ENCODE data around the gene RPL36A. TPM values are rescaled to one million over a fixed set of nuclear protein-coding genes. Genes with fewer than 3 reads are reported as not detected.

RPL36A gene
- total RNA-seq, 2 experiments from 2014 or later, result 220 to 270 TPM

GRCh38 chrX:101369687-101370086 is 21.1 kb upstream of the RPL36A start:
- no peak overlapping the region for H3K27ac Mint-ChIP-seq
- no peaks in the 10 kb centered on the region for H3K36me3 Mint-ChIP-seq (ENCODE audit: low read depth)
- H3K9me3 Mint-ChIP-seq (ENCODE audit: insufficient read depth), result no peaks in the 10 kb centered on the region
- ATAC-seq (no peak), DNase-seq (no peak)
- no peak overlapping the region for H3K4me3 Mint-ChIP-seq
- peaks cover 4% of the 10 kb centered on the region for H3K27me3 Mint-ChIP-seq (ENCODE audit: low read depth)
- ChIA-PET CTCF (no interaction called here), POLR2A (interaction anchor here (0.7 kb wide), 1 partner anchor 1989 kb away, joined by 3 read pairs; no protein-coding TSS in a partner anchor)
- no peaks in the 10 kb centered on the region for H3K4me1 Mint-ChIP-seq (ENCODE audit: low read depth)

- Mint-ChIP-seq H3K9me3 (ENCODE audit: insufficient read depth) (no peaks in the 10 kb centered on the region), H3K36me3 (ENCODE audit: low read depth) (no peaks in the 10 kb centered on the region), H3K4me1 (ENCODE audit: low read depth) (no peaks in the 10 kb centered on the region), H3K27me3 (ENCODE audit: low read depth) (peaks cover 4% of the 10 kb centered on the region), H3K4me3 (no peak overlapping the region), H3K27ac (no peak overlapping the region)
- POLR2A ChIA-PET, result no interaction called here
- DNase-seq (no peak), ATAC-seq (no peak)
- CTCF ChIA-PET, result no interaction called here
Measured at GRCh38 chrX:101370888-101371504, 19.8 kb upstream of the RPL36A start.

GRCh38 chrX:101377547-101377946 is 13.3 kb upstream of the RPL36A start:
- H3K4me1 Mint-ChIP-seq (ENCODE audit: low read depth), result no peaks in the 10 kb centered on the region
- peaks cover 6% of the 10 kb centered on the region for H3K27me3 Mint-ChIP-seq (ENCODE audit: low read depth)
- H3K9me3 Mint-ChIP-seq (ENCODE audit: insufficient read depth), result no peaks in the 10 kb centered on the region
- POLR2A ChIA-PET, result no interaction called here
- no peak for ATAC-seq
- DNase-seq, result no peak
- H3K4me3 Mint-ChIP-seq, result no peak overlapping the region
- CTCF ChIA-PET, result interaction anchor here (1.4 kb wide), 1 partner anchor 13 kb away, joined by 4 read pairs; the partner anchor contains the start of gene RPL36A
- H3K27ac Mint-ChIP-seq, result no peak overlapping the region
- H3K36me3 Mint-ChIP-seq (ENCODE audit: low read depth), result no peaks in the 10 kb centered on the region

- no peak overlapping the region for H3K27ac Mint-ChIP-seq
Measured at GRCh38 chrX:101383679-101384205, 7.1 kb upstream of the RPL36A start.

GRCh38 chrX:101385026-101385684 is 5.7 kb upstream of the RPL36A start:
- no peak overlapping the region for H3K4me3 Mint-ChIP-seq
- peaks cover 6% of the 10 kb centered on the region for H3K4me1 Mint-ChIP-seq (ENCODE audit: low read depth)
- H3K27ac Mint-ChIP-seq, result no peak overlapping the region
- CTCF ChIA-PET, result no interaction called here
- no peak for DNase-seq
- H3K27me3 Mint-ChIP-seq (ENCODE audit: low read depth), result no peaks in the 10 kb centered on the region
- no peaks in the 10 kb centered on the region for H3K9me3 Mint-ChIP-seq (ENCODE audit: insufficient read depth)
- ATAC-seq, result no peak
- H3K36me3 Mint-ChIP-seq (ENCODE audit: low read depth), result no peaks in the 10 kb centered on the region
- POLR2A ChIA-PET, result no interaction called here

More at GRCh38 chrX:101383679-101384205, 7.1 kb upstream of the RPL36A start:
- ChIA-PET CTCF (interaction anchor here (1.2 kb wide), 1 partner anchor 9 kb away, joined by 3 read pairs; no protein-coding TSS in a partner anchor), POLR2A (no interaction called here)
- H3K4me3 Mint-ChIP-seq, result no peak overlapping the region
- H3K4me1 Mint-ChIP-seq (ENCODE audit: low read depth), result peaks cover 6% of the 10 kb centered on the region
- no peaks in the 10 kb centered on the region for H3K9me3 Mint-ChIP-seq (ENCODE audit: insufficient read depth)
- no peak for ATAC-seq
- H3K36me3 Mint-ChIP-seq (ENCODE audit: low read depth), result no peaks in the 10 kb centered on the region
- DNase-seq, result no peak
- H3K27me3 Mint-ChIP-seq (ENCODE audit: low read depth), result peaks cover 6% of the 10 kb centered on the region

GRCh38 chrX:101385795-101386541 is 4.8 kb upstream of the RPL36A start, which contains the start of gene BTK:
TSS of gene BTK (minus strand) at chrX:101386191. CDS start at chrX:101375284, 10,907 bp downstream.
- peaks cover 1% of the 10 kb centered on the region for H3K36me3 Mint-ChIP-seq (ENCODE audit: low read depth)
- no peak within 1 kb of the TSS for H3K4me3 Mint-ChIP-seq
- H3K9me3 Mint-ChIP-seq (ENCODE audit: insufficient read depth), result no peaks in the 10 kb centered on the region
- no peak within 1 kb of the TSS for H3K27ac Mint-ChIP-seq
- H3K27me3 Mint-ChIP-seq (ENCODE audit: low read depth), result no peaks in the 10 kb centered on the region
- DNase-seq, result no peak
- ATAC-seq, result no peak
- CTCF ChIA-PET, result no interaction called here
- peaks cover 9% of the 10 kb centered on the region for H3K4me1 Mint-ChIP-seq (ENCODE audit: low read depth)
- POLR2A ChIA-PET, result no interaction called here

GRCh38 chrX:101386542-101386885 is 4.3 kb upstream of the RPL36A start:
- H3K9me3 Mint-ChIP-seq (ENCODE audit: insufficient read depth), result no peaks in the 10 kb centered on the region
- DNase-seq (no peak), ATAC-seq (no peak)
- H3K4me1 Mint-ChIP-seq (ENCODE audit: low read depth), result peaks cover 9% of the 10 kb centered on the region
- ChIA-PET POLR2A (no interaction called here), CTCF (no interaction called here)
- H3K36me3 Mint-ChIP-seq (ENCODE audit: low read depth), result peaks cover 7% of the 10 kb centered on the region
- H3K4me3 Mint-ChIP-seq, result no peak overlapping the region
- H3K27ac Mint-ChIP-seq, result no peak overlapping the region
- no peaks in the 10 kb centered on the region for H3K27me3 Mint-ChIP-seq (ENCODE audit: low read depth)

- ChIA-PET CTCF (no interaction called here), POLR2A (no interaction called here)
- Mint-ChIP-seq H3K27ac (no peak overlapping the region), H3K4me3 (no peak overlapping the region), H3K27me3 (ENCODE audit: low read depth) (no peaks in the 10 kb centered on the region), H3K4me1 (ENCODE audit: low read depth) (peaks cover 17% of the 10 kb centered on the region), H3K9me3 (ENCODE audit: insufficient read depth) (no peaks in the 10 kb centered on the region), H3K36me3 (ENCODE audit: low read depth) (peaks cover 23% of the 10 kb centered on the region)
- no peak for ATAC-seq
- no peak for DNase-seq
Measured at GRCh38 chrX:101388604-101389003, 2.2 kb upstream of the RPL36A start.

- Mint-ChIP-seq H3K27me3 (ENCODE audit: low read depth) (no peaks in the 10 kb centered on the region), H3K36me3 (ENCODE audit: low read depth) (peaks cover 33% of the 10 kb centered on the region), H3K9me3 (ENCODE audit: insufficient read depth) (no peaks in the 10 kb centered on the region), H3K27ac (peak overlapping the region; percentile 92), H3K4me3 (peak overlapping the region; percentile 94), H3K4me1 (ENCODE audit: low read depth) (peaks cover 20% of the 10 kb centered on the region)
- CTCF ChIA-PET, result interaction anchor here (0.7 to 1.6 kb wide), 2 partner anchors 8 to 10 kb away, joined by 3 to 8 read pairs; no protein-coding TSS in a partner anchor
- DNase-seq (no peak), ATAC-seq (no peak)
- POLR2A ChIA-PET, result interaction anchor here (0.6 to 1.1 kb wide), 2 partner anchors 94 to 540 kb away, joined by 3 read pairs; partner anchors contain the start of gene ZMAT1
Measured at GRCh38 chrX:101391831-101392230, 1.0 kb downstream of the RPL36A start.

- POLR2A ChIA-PET, result no interaction called here
- H3K4me1 Mint-ChIP-seq (ENCODE audit: low read depth), result peaks cover 20% of the 10 kb centered on the region
- H3K9me3 Mint-ChIP-seq (ENCODE audit: insufficient read depth), result no peaks in the 10 kb centered on the region
Measured at GRCh38 chrX:101393530-101394305, 2.9 kb downstream of the RPL36A start.

GRCh38 chrX:101394372-101394771 is 3.6 kb downstream of the RPL36A start:
- Mint-ChIP-seq H3K9me3 (ENCODE audit: insufficient read depth) (no peaks in the 10 kb centered on the region), H3K4me3 (no peak overlapping the region), H3K27me3 (ENCODE audit: low read depth) (no peaks in the 10 kb centered on the region), H3K27ac (peak overlapping the region; percentile 30), H3K4me1 (ENCODE audit: low read depth) (peaks cover 20% of the 10 kb centered on the region), H3K36me3 (ENCODE audit: low read depth) (peaks cover 38% of the 10 kb centered on the region)
- DNase-seq (no peak), ATAC-seq (no peak)
- POLR2A ChIA-PET, result no interaction called here
- CTCF ChIA-PET, result no interaction called here

More at GRCh38 chrX:101393530-101394305, 2.9 kb downstream of the RPL36A start:
- Mint-ChIP-seq H3K36me3 (ENCODE audit: low read depth) (peaks cover 33% of the 10 kb centered on the region), H3K4me3 (peak overlapping the region; percentile 36), H3K27me3 (ENCODE audit: low read depth) (no peaks in the 10 kb centered on the region), H3K27ac (peak overlapping the region; percentile 64)
- ATAC-seq (no peak), DNase-seq (no peak)
- CTCF ChIA-PET, result no interaction called here
